Measurements from ENCODE around the gene ASTL.

GRCh38 chr2:96129528-96130120 is 8.7 kb downstream of the ASTL start:
- no peak for TF ChIP-seq POLR2A (IDR thresholded peaks at IDR 0.05; ENCODE audit: low read depth, low read length)
- no peak for TF ChIP-seq CTCF (IDR thresholded peaks at IDR 0.05; ENCODE audit: extremely low read depth in 1 of 2, insufficient read depth in 1 of 2, low read depth in 1 of 2, low read length in 2 of 2)
- no peak for TF ChIP-seq MAX (IDR thresholded peaks at IDR 0.05; ENCODE audit: insufficient read depth, insufficient read length)
- TF ChIP-seq POLR2AphosphoS5 (IDR thresholded peaks at IDR 0.05; ENCODE audit: insufficient read depth, low read depth, low read length): no peak

Data from endothelial cell of umbilical vein (primary cell).